ENCODE data around the gene PAPOLG.
"Not testable (repeated sequence)": the region's sequence is repeated elsewhere in the genome, so short reads cannot be mapped to it uniquely, and the experiment has no call there.

The PAPOLG gene

DNA sequence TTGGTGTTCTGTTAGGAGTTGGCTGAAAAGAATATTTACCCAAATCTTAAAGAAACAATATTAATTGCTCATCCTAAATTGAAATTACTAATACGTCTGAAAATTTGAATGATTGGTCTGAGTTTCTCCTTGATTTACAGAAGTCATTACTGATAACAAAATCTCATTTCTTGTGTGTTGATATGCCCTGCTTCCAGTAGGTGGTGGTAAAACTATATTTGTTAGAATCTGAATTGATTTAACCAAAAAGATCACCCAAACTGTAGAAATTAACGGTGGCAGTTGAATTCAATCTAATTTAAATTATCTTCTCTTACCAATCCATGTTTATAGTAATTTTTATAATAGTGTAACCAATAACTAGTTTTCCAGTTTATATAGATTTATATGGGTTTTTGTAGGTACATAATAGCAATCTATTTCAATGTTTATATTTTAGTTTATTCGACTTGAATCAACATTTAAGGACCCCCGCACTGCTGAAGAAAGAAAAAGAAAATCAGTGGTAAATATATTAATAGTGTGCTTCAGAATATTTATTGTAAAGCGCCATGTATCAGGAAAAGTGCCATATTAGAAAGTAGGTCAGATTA lies 38.3 kb downstream of the PAPOLG start:
- no peak for DNase-seq
- peak; percentile 54 for ATAC-seq (replicated peaks)
- Mint-ChIP-seq H3K27me3 (no peaks in the 10 kb centered on the region), H3K9me3 (no peaks in the 10 kb centered on the region), H3K27ac (peak overlapping the region in 1 of 2 donors; percentile 49), H3K36me3 (ENCODE audit: insufficient read depth) (peaks cover 77% of the 10 kb centered on the region), H3K4me1 (ENCODE audit: low read depth in 2 of 2) (peaks cover 9 to 27% of the 10 kb centered on the region in 2 donors), H3K4me3 (no peak overlapping the region)

DNA sequence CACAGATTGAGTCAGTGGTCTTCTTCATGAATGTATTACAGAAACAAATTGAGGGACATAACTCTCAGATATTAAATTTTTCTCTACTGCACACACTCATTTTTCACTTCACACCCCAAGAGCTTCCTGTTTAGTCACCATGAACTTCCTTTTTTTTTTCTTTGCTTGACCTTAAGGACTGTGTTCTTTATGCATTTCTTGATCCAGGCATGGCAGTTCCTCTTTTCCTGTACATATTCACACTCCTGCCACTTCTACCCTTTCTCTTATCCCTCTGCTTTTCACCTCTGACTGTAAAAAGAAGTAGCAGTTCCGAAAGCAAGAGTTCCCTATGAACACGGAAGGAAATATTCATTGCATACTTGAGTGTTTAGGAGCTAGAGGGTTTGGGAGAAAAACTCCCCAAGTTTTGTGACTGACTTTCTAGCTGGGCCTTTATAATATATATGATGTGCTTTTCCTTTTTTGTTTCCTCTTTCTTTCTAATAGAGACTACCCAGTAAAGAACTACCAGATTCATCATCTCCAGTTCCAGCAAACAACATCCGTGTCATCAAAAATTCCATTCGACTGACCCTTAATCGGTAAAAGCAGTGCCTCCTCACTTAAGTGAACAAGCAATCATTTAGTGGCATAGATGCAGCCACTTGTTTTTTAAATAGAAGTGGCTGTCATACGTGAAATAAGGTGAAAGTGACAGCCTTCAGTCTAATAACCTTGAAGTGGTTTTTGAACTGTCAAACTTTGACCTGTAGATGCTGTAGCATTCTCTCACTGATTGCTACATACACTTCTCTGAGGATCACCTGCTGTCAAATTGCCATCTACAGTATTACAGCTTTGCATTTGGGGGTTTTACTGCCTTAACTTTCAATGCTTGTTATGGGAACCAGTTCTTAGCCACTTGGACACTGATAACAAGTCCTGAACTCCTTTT lies 40.8 kb downstream of the PAPOLG start:
- ATAC-seq (replicated peaks) (peak; percentile 61), DNase-seq (no peak)
- H3K9me3 Mint-ChIP-seq = no peaks in the 10 kb centered on the region
- peak overlapping the region; percentile 65 to 71 for H3K27ac Mint-ChIP-seq
- H3K4me3 Mint-ChIP-seq = peak overlapping the region; percentile 1 to 42
- H3K36me3 Mint-ChIP-seq (ENCODE audit: insufficient read depth) = peaks cover 63% of the 10 kb centered on the region
- H3K27me3 Mint-ChIP-seq = no peaks in the 10 kb centered on the region
- H3K4me1 Mint-ChIP-seq (ENCODE audit: low read depth in 2 of 2) = peaks cover 9 to 27% of the 10 kb centered on the region in 2 donors

DNA sequence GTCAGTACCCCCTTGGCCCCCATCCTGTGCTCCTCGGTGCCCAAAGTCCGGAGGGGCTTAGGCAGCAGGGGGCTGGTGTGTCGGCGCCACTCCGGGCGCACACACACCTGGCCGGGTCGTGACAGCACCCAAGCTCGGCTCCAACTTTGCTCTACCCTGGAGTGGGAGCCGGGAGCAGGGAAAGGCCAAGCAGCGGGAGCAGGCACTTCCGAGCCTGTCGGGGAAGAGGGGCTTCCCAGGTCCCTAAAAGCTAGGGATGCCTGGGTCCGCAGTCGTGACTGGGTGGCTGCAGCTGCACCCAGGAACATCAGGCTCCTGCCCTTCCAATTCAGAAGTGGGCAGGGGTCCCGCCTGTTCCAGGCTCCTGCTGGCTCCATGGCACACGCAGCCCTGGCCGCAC lies 48.4 kb downstream of the PAPOLG start:
- H3K9me3 Mint-ChIP-seq = no peaks in the 10 kb centered on the region
- H3K27me3 Mint-ChIP-seq = no peaks in the 10 kb centered on the region
- peaks cover 10% of the 10 kb centered on the region for H3K36me3 Mint-ChIP-seq (ENCODE audit: insufficient read depth)
- H3K4me3 Mint-ChIP-seq = no peak overlapping the region
- ATAC-seq (replicated peaks) (no peak), DNase-seq (no peak)
- H3K27ac Mint-ChIP-seq = peak overlapping the region; percentile 41 to 90
- peaks cover 14 to 20% of the 10 kb centered on the region in 2 donors for H3K4me1 Mint-ChIP-seq (ENCODE audit: low read depth in 2 of 2)

DNA sequence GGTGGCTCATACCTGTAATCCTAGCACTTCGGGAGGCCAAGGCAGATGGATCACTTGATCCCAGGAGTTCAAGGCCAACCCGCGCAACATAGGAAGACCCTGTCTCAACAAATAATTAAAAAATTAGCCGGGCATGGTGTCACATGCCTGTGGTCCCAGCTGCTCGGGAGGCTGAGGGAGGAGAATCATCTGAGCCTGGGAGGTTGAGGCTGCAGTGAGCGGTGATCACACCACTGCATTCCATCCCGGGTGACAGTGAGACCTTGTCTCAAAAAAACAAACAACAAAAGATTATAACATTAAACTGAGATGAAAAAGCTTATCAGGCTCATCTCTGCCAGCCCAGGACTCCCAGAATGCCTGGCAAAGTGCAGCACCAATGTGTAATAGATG lies 50.5 kb downstream of the PAPOLG start:
- Mint-ChIP-seq H3K4me1 (ENCODE audit: low read depth in 2 of 2) (peaks cover 14 to 20% of the 10 kb centered on the region in 2 donors), H3K27me3 (no peaks in the 10 kb centered on the region), H3K27ac (peak overlapping the region; percentile 76 to 90), H3K36me3 (ENCODE audit: insufficient read depth) (peaks cover 10% of the 10 kb centered on the region), H3K4me3 (peak overlapping the region; percentile 13 to 39), H3K9me3 (no peaks in the 10 kb centered on the region)
- DNase-seq = no peak
- no peak for ATAC-seq (replicated peaks)

DNA sequence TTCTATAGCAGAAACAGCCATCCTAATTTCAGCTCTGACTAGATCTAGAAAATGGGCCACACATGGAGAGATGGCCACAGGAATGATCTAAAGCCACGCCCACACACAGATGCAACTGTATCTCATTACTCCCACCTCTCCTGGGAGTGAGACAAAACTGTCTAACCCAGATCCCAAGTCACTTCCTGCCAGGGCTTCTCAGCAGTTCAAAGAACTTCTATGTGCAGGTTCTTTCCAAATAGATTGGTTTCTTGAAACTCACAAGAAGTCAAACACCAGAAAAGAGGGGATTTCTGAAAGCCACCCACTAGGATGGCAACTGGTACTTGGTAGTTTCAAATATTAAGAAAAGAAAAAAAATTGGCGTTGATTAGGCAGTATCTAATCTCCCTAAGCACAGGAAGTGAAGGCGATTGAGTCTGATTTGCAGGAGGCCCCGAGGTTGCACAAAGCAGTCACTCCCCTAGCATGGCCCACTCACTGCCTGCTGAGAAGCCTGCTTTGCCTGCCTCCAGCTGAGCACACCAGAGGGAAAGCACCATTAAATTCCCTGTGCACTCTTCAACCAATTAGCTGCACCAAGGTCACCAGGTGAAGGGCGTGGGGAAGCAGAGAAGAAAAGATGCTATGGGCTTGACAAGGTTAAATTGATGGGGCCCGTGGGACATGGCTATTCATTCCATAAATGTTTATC lies 51.1 kb downstream of the PAPOLG start:
- H3K27me3 Mint-ChIP-seq = no peaks in the 10 kb centered on the region
- ATAC-seq (replicated peaks) = peak; percentile 72
- H3K4me1 Mint-ChIP-seq (ENCODE audit: low read depth in 2 of 2) = peaks cover 14 to 20% of the 10 kb centered on the region in 2 donors
- no peaks in the 10 kb centered on the region for H3K9me3 Mint-ChIP-seq
- peak overlapping the region; percentile 76 to 90 for H3K27ac Mint-ChIP-seq
- peak overlapping the region; percentile 13 to 39 for H3K4me3 Mint-ChIP-seq
- DNase-seq = peak in 1 of 3 experiments; percentile 20
- H3K36me3 Mint-ChIP-seq (ENCODE audit: insufficient read depth) = peaks cover 9% of the 10 kb centered on the region

DNA sequence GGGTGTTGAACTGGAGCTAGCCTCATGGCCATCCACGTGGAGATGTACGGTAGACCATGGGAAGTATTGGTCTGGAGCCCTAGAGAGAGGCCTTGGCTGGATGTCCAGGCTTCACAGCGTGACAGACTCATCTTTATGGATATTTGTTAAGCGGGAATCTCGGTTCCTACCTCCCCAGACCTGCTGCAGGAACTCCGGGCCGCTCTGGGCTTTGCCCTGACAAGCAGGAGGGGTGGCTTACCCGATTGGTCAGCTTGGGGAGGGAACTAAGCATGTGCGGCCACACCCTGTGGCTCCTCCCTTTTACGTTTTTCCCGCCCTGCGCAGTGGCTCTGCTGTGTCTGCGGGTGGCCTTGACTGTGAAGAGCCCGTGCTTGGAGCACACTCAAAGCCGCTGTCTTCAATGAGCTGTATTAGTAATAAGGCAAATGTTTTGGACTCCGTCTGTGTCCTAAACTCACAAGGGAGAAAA lies 52.3 kb downstream of the PAPOLG start:
- no peak for DNase-seq
- Mint-ChIP-seq H3K9me3 (no peaks in the 10 kb centered on the region), H3K27me3 (peaks cover 0 to under 1% of the 10 kb centered on the region in 2 donors), H3K4me3 (no peak overlapping the region), H3K27ac (peak overlapping the region in 1 of 2 donors; percentile 90), H3K36me3 (ENCODE audit: insufficient read depth) (peaks cover 8% of the 10 kb centered on the region), H3K4me1 (ENCODE audit: low read depth in 2 of 2) (peaks cover 14 to 20% of the 10 kb centered on the region in 2 donors)
- ATAC-seq (replicated peaks) = no peak

DNA sequence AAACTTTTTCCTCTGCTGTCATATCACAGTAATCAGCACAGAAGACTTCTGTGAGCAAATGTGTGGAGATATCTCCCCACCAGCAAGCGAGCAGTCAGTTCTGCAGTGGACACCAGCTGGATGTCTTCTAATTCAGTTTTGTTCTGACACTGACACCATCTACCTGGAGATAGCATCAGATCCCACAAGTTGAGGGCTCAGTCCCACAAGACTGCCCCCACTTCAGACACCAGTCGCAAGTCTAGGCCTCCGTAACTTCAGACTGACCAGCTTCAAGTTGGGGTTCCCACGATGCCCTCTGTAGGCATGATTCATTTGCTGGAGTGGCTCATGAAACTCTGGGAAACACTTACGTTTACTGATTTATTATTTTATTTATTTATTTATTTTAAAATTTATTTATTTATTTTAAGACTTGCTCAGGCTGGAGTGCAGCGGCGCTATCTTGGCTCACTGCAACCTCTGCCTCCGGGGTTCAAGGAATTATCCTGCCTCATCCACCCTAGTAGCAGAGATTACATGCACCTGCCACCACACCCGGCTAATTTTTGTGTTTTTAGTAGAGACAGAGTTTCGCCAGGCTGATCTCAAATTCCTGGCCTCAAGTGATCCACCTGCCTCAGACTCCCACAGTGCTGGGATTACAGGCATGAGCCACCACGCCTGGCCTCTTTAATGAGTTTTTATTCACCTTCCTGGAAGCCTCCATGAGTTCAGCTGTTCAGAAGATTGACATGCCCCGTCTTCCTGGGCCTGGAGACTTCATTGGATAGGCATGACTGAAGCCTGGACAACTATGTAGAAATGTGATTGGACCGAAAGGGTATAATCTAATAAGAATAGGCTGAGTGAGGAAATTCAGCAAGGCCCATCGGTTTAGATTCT lies 55.7 kb downstream of the PAPOLG start:
- H3K4me1 Mint-ChIP-seq (ENCODE audit: low read depth in 2 of 2) = peaks cover 8 to 12% of the 10 kb centered on the region in 2 donors
- peaks cover 0 to 25% of the 10 kb centered on the region in 2 donors for H3K27me3 Mint-ChIP-seq
- H3K9me3 Mint-ChIP-seq = no peaks in the 10 kb centered on the region
- H3K4me3 Mint-ChIP-seq = no peak overlapping the region
- no peak overlapping the region for H3K27ac Mint-ChIP-seq
- H3K36me3 Mint-ChIP-seq (ENCODE audit: insufficient read depth) = peaks cover 10% of the 10 kb centered on the region
- DNase-seq = no peak
- ATAC-seq (replicated peaks) = no peak

DNA sequence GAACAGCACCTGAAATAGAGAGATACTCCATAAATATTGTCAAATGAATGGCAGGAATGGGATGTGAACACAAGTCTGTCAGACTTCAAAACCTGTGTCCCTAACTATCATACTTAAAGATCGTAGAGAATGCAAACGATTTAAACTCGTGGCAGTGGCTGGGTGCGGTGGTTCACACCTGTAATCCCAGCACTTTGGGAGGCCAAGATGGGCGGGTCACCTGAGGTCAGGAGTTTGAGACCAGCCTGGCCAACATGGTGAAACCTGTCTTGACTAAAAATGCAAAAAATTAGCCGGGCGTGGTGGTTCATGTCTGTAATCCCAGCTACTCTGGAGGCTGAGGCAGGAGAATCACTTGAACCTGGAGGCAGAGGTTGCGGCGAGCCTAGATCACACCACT lies 61.1 kb downstream of the PAPOLG start:
- H3K4me1 Mint-ChIP-seq (ENCODE audit: low read depth in 2 of 2) = peaks cover 32 to 39% of the 10 kb centered on the region in 2 donors
- not testable (repeated sequence) for H3K9me3 Mint-ChIP-seq; DNase-seq; H3K4me3 Mint-ChIP-seq; ATAC-seq (replicated peaks)
- H3K36me3 Mint-ChIP-seq (ENCODE audit: insufficient read depth) = peaks cover 27% of the 10 kb centered on the region
- peaks cover 0 to 25% of the 10 kb centered on the region in 2 donors for H3K27me3 Mint-ChIP-seq
- H3K27ac Mint-ChIP-seq = peak overlapping the region in 1 of 2 donors; percentile 94

DNA sequence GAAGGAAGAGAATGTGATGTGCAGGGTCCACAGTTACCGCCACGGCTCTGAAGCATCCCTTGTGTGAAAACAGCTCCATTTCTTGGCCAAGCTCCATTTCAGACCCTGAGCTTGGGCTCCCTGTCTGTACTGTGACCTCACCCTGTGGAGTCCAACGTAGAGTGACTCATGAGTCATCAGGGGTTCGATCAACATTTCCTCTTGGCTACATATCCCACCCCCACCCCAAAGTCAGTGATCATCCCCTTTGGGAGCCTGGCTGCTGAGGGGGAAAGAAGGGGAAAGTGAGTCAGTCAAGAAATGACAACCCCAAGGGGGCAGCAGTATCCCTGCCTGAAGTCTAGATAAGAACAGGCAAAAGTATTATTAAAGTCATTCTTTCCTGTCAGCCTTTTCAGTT lies 62.2 kb downstream of the PAPOLG start:
- Mint-ChIP-seq H3K27me3 (peaks cover 0 to 25% of the 10 kb centered on the region in 2 donors), H3K27ac (peak overlapping the region; percentile 93 to 94), H3K4me3 (peak overlapping the region; percentile 49 to 67), H3K4me1 (ENCODE audit: low read depth in 2 of 2) (peaks cover 32 to 39% of the 10 kb centered on the region in 2 donors), H3K9me3 (no peaks in the 10 kb centered on the region), H3K36me3 (ENCODE audit: insufficient read depth) (peaks cover 29% of the 10 kb centered on the region)
- ATAC-seq (replicated peaks) (no peak), DNase-seq (peak in 1 of 3 experiments; percentile 22)

DNA sequence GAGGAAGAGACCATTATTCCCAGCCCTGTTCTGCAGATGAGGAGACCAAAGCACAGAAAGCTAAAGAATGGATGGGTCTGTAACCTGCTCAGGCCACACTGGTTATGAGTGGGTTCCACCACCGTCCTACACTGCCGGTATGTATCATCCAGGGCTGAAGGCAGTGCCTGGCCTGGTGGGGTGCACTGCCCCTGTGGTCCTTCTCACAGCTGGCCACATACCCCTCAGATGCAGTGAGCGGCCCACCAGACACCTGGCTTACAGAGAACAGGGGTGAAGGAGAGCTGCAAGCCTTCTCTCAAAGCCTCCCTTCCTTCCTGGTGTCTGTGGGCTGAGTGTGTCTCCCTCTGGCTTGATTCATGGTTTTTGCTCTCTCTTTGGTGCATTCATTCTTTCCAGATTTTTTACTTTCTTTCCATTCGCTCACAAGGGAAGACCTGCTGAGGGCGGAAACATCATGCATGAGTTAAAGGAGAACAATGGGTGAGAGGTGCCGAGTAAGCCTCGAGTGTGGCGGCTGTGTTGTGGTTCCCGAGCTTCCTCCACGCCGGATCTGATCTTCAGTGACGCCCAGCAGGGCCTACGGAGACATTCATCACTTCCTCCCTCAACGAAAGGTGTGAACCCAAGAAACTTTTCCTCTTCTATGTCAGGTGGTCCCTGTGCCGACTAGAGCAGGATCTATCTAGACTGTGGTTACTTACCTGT lies 63.2 kb downstream of the PAPOLG start:
- H3K4me1 Mint-ChIP-seq (ENCODE audit: low read depth in 2 of 2) = peaks cover 32 to 39% of the 10 kb centered on the region in 2 donors
- H3K9me3 Mint-ChIP-seq = no peaks in the 10 kb centered on the region
- ATAC-seq (replicated peaks) (peak; percentile 92), DNase-seq (peak; percentile 82 to 85 (median 85))
- peaks cover 0 to 15% of the 10 kb centered on the region in 2 donors for H3K27me3 Mint-ChIP-seq
- H3K36me3 Mint-ChIP-seq (ENCODE audit: insufficient read depth) = peaks cover 27% of the 10 kb centered on the region
- peak overlapping the region; percentile 67 to 72 for H3K4me3 Mint-ChIP-seq
- peak overlapping the region; percentile 93 to 94 for H3K27ac Mint-ChIP-seq

DNA sequence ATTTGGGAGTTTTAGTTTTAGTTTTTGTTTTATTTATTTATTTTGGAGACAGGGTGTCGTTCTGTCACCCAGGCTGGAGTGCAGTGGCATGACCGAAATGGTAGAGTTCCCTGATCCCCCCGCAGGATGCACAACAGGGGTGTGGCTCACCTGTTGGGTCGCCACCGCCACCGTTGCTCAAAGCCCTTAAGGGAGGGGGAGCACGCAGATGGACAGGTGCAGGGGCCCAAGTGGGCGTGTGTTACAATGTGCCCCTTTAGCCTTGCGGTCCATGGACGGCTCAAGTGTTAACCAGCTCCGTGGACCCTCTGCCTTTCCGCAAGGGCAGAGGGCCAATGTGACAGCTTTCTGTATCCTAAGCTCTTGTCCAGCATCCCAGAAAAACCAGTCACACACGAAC lies 63.9 kb downstream of the PAPOLG start:
- no peak for DNase-seq
- Mint-ChIP-seq H3K27me3 (peaks cover 0 to 8% of the 10 kb centered on the region in 2 donors), H3K27ac (peak overlapping the region; percentile 93 to 94), H3K36me3 (ENCODE audit: insufficient read depth) (peaks cover 27% of the 10 kb centered on the region), H3K4me3 (peak overlapping the region; percentile 67 to 72), H3K4me1 (ENCODE audit: low read depth in 2 of 2) (peaks cover 32 to 39% of the 10 kb centered on the region in 2 donors), H3K9me3 (no peaks in the 10 kb centered on the region)
- ATAC-seq (replicated peaks) = no peak
